PFSK-1 (cell line): ENCODE measurements around the gene C16orf54.

ENCODE experiments used
- POLR2AphosphoS5 ChIP-seq: IDR thresholded peaks from 2 replicates; pipeline ENCODE4 v1.6.1; 2012; ENCODE audit warnings: low read depth, mild to moderate bottlenecking, control low read depth, low read length, moderate library complexity
- REST ChIP-seq, 2 experiments: IDR thresholded peaks; 2 replicates each; pipeline versions ENCODE4 v1.6.1 to v1.8.0; 2011 to 2012; ENCODE audit warnings: low read depth in 2 of 2, low read length in 2 of 2, control low read depth in 1 of 2, inconsistent platforms in 1 of 2, mild to moderate bottlenecking in 1 of 2, moderate library complexity in 1 of 2; ENCODE audit not compliant: insufficient read depth in 1 of 2
- SIN3A ChIP-seq: IDR thresholded peaks from 2 replicates; pipeline ENCODE4 v1.6.1; 2012; ENCODE audit warnings: mild to moderate bottlenecking, low read length, moderate library complexity, borderline replicate concordance; ENCODE audit not compliant: insufficient read depth

- TF ChIP-seq SIN3A: no peak
- no peak for TF ChIP-seq POLR2AphosphoS5
- no peak for TF ChIP-seq REST (IDR thresholded peaks at IDR 0.05; ENCODE audit: insufficient read depth in 1 of 2, low read depth in 2 of 2, low read length in 2 of 2)
Measured at GRCh38 chr16:29710227-29711219, 35.3 kb downstream of the C16orf54 start.
